K562 (cell line): ENCODE measurements around the gene SBF1. TPM values are rescaled to one million over a fixed set of nuclear protein-coding genes. Genes with fewer than 3 reads are reported as not detected.

Experiments
- polyA plus RNA-seq, 8 experiments: library from polyadenylated mRNA; depleted of rRNA in 4 of 8; stranded (reverse) in 5 of 8; unstranded in 3 of 8; fragments of >200 nt; fragmentation: Nextera tagmentation in 2 of 8; fragmentation: Illumina TruSeq in 1 of 8; extraction: Ambion mirVana in 2 of 8; extraction: Trizol in 1 of 8; gene quantifications; 2 replicates each; pipeline versions ENCODE4 v1.2.1 to v1.2.3, GENCODE V29; 2011 to 2014; ENCODE audit warnings: inconsistent platforms in 1 of 8, missing spikeins in 1 of 8
- total RNA-seq, 7 experiments: library from RNA; depleted of rRNA in 6 of 7; stranded (reverse); fragments of >200 nt in 6 of 7; fragmentation: Illumina TruSeq in 2 of 7; extraction: Trizol in 2 of 7; gene quantifications; 2 replicates each; pipeline versions ENCODE4 v1.2.1 to v1.2.3, GENCODE V29; 2011 to 2021; ENCODE audit warnings: low replicate concordance in 1 of 7
- TF ChIP-seq, protein P1 (sequence below): fragments of 450-650 bp; conservative IDR thresholded peaks from 2 replicates; pipeline ENCODE4 v1.6.1; 2016; ENCODE audit warnings: missing genetic modification characterization, low read depth, mild to moderate bottlenecking, missing compliant biosample characterization, moderate library complexity
- TF ChIP-seq, protein P2 (sequence below), 3 experiments: fragments of 200-800 bp in 1 of 3; sonication (Bioruptor generic) in 1 of 3; sonication (generic) in 1 of 3; formaldehyde crosslinking in 1 of 3; IDR thresholded peaks; 2 replicates each; pipeline versions ENCODE4 v1.6.1 to v1.8.0; 2016 to 2022; ENCODE audit warnings: mild to moderate bottlenecking in 2 of 3, missing compliant biosample characterization in 2 of 3, missing genetic modification characterization in 2 of 3, missing genetic modification reagents in 1 of 3
- TF ChIP-seq, protein P3 (sequence below): fragments of 250-450 bp; sonication (Bioruptor Pico); IDR thresholded peaks from 2 replicates; pipeline ENCODE4 v1.4.0; 2020; ENCODE audit warnings: mild to moderate bottlenecking

SBF1 gene
- total and polyA plus RNA-seq, 9 of the 15 experiments (the other 6 are each of a cell fraction or from before 2014, with no cell fraction given) = 0.44 to 50.4 (median 11.4) TPM

DNA sequence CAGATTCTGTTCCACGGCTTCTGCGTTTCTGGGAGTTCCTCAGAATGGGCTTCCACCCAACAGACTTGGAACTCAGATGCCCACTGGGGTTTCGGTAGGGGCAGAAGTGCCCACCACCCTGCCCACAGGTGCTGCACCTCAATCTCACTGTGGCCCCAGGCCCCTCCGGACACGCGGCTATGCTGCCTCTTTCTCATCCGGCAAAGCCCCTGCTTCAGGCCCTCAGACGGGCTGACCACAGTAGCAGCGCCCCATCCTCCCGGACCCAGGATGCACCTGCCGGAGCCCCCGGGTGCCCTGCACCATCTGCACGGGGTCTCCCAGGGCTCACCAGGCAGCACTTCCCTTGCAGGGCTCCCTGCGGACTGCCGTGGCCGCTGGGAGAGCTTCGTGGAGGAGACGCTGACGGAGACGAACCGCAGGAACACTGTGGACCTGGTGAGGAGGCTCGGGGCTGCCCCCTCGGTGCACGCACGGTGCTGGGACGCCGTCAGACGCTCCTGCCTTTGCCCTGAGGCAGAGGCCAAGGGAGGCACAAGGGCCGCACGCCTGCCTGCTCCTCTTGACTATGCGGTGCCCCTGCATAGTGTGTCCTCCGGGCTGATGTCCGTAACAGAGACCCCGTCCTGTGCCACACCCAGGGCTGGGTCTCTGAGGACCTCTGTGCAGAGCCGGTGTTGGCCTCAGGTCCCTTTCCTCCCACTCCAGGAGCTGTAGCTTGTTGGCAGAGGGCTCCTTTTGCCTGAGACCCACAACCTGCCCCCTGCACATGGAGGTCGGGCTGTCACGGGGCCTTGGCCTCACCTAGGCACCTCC lies 38.6 kb downstream of the SBF1 start (continued):
- TF ChIP-seq, protein P1, sequence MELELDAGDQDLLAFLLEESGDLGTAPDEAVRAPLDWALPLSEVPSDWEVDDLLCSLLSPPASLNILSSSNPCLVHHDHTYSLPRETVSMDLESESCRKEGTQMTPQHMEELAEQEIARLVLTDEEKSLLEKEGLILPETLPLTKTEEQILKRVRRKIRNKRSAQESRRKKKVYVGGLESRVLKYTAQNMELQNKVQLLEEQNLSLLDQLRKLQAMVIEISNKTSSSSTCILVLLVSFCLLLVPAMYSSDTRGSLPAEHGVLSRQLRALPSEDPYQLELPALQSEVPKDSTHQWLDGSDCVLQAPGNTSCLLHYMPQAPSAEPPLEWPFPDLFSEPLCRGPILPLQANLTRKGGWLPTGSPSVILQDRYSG = no peak
- TF ChIP-seq, protein P2, sequence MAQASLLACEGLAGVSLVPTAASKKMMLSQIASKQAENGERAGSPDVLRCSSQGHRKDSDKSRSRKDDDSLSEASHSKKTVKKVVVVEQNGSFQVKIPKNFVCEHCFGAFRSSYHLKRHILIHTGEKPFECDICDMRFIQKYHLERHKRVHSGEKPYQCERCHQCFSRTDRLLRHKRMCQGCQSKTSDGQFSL (CRISPR knock-in tag; IDR thresholded peaks at IDR 0.05) = no peak
- TF ChIP-seq, protein P2 (tag; IDR thresholded peaks at IDR 0.05) = no peak
- TF ChIP-seq, protein P3, sequence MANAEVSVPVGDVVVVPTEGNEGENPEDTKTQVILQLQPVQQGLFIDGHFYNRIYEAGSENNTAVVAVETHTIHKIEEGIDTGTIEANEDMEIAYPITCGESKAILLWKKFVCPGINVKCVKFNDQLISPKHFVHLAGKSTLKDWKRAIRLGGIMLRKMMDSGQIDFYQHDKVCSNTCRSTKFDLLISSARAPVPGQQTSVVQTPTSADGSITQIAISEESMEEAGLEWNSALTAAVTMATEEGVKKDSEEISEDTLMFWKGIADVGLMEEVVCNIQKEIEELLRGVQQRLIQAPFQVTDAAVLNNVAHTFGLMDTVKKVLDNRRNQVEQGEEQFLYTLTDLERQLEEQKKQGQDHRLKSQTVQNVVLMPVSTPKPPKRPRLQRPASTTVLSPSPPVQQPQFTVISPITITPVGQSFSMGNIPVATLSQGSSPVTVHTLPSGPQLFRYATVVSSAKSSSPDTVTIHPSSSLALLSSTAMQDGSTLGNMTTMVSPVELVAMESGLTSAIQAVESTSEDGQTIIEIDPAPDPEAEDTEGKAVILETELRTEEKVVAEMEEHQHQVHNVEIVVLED (CRISPR knock-in tag) = no peak
